A549 (cell line): ENCODE results near the gene MAP7D1.
"Not testable (repeated sequence)": the region's sequence is repeated elsewhere in the genome, so short reads cannot be mapped to it uniquely, and the experiment has no call there.

Experiments used
- MAFK ChIP-seq: fragments of 450-650 bp; IDR thresholded peaks from 2 replicates; pipeline ENCODE4 v1.6.1; 2014; ENCODE audit not compliant: partially characterized antibody
- RAD21 ChIP-seq, 2 experiments: fragments of >200 bp in 1 of 2; sonication (Bioruptor Twin) in 1 of 2; formaldehyde crosslinking in 1 of 2; IDR thresholded peaks in 1 of 2; conservative IDR thresholded peaks in 1 of 2; 2 replicates in 1 of 2; 3 replicates in 1 of 2; pipeline ENCODE4 v1.6.1; 2012 to 2018; ENCODE audit warnings: inconsistent platforms in 1 of 2
- TF ChIP-seq, protein P1 (sequence below): fragments of >200 bp; sonication (Bioruptor Twin); formaldehyde crosslinking; IDR thresholded peaks from 3 replicates; pipeline ENCODE4 v1.5.1; 2016
- TF ChIP-seq, protein P2 (sequence below): fragments of 450-650 bp; IDR thresholded peaks from 2 replicates; pipeline ENCODE4 v1.6.1; 2014; ENCODE audit warnings: antibody characterized with exemption

DNA sequence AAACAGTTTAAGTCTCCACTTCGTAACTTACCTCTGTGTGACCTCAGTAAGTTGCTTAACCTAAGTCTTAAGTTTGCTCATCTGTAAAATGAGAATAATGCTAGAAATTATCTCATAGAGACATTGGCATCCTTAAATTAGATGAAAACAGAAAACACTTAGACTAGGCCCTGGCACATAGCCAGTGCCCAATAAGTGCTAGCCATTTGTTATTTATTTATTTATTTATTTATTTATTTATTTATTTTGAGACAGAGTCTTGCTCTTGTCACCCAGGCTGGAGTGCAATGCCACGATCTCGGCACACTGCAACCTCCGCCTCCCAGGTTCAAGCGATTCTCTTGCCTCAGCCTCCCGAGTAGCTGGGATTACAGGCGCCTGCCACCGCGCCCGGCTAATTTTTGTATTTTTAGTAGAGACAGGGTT, 2.9 kb downstream of the MAP7D1 start:
- TF ChIP-seq, protein P1, sequence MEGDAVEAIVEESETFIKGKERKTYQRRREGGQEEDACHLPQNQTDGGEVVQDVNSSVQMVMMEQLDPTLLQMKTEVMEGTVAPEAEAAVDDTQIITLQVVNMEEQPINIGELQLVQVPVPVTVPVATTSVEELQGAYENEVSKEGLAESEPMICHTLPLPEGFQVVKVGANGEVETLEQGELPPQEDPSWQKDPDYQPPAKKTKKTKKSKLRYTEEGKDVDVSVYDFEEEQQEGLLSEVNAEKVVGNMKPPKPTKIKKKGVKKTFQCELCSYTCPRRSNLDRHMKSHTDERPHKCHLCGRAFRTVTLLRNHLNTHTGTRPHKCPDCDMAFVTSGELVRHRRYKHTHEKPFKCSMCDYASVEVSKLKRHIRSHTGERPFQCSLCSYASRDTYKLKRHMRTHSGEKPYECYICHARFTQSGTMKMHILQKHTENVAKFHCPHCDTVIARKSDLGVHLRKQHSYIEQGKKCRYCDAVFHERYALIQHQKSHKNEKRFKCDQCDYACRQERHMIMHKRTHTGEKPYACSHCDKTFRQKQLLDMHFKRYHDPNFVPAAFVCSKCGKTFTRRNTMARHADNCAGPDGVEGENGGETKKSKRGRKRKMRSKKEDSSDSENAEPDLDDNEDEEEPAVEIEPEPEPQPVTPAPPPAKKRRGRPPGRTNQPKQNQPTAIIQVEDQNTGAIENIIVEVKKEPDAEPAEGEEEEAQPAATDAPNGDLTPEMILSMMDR: not testable (repeated sequence)
- not testable (repeated sequence) for TF ChIP-seq MAFK; RAD21 (conservative IDR thresholded peaks at IDR 0.05 in 1 of 2, IDR thresholded peaks at IDR 0.05 in 1 of 2)
- TF ChIP-seq, protein P2, sequence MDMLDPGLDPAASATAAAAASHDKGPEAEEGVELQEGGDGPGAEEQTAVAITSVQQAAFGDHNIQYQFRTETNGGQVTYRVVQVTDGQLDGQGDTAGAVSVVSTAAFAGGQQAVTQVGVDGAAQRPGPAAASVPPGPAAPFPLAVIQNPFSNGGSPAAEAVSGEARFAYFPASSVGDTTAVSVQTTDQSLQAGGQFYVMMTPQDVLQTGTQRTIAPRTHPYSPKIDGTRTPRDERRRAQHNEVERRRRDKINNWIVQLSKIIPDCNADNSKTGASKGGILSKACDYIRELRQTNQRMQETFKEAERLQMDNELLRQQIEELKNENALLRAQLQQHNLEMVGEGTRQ: not testable (repeated sequence)
